ENCODE measurements around the gene CFAP251. TPM values are rescaled to one million over a fixed set of nuclear protein-coding genes. Genes with fewer than 3 reads are reported as not detected.

Gene CFAP251
- total RNA-seq, 4 donors from 2014 or later, result 0.67 to 1.1 (median 0.95) TPM; not detected in 1

DNA sequence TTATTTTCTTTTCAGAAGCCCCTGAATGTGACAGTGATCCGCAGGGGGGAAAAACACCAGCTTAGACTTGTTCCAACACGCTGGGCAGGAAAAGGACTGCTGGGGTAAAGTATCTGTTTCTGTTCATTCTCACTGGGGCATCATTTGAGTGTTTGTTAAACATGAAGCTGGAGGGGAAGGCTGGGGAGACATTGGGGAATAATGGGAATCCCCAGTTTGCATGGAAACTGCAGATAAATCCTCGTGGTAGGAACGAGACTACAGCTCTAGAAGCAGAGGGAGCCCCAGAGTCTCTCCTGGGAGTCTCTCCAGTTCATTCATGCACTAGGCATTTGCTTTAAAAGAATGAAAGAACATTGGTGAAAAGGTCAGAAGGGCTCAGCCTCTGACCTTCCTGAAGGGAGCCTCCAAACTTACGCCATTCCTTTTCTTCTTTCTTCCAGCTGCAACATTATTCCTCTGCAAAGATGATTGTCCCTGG lies 2.5 kb upstream of the CFAP251 start:
- peaks cover 0 to 48% (median 0%) of the 10 kb centered on the region in 3 donors for H3K36me3 ChIP-seq
- H3K27ac ChIP-seq, result no peak overlapping the region
- no peak for DNase-seq
- no peak for TF ChIP-seq POLR2A (IDR thresholded peaks at IDR 0.05)
- H3K27me3 ChIP-seq, result no peaks in the 10 kb centered on the region
- H3K4me1 ChIP-seq, result peaks cover 0 to 5% (median 4%) of the 10 kb centered on the region in 4 donors
- no peaks in the 10 kb centered on the region for H3K9me3 ChIP-seq
- H3K4me3 ChIP-seq, result no peak overlapping the region

DNA sequence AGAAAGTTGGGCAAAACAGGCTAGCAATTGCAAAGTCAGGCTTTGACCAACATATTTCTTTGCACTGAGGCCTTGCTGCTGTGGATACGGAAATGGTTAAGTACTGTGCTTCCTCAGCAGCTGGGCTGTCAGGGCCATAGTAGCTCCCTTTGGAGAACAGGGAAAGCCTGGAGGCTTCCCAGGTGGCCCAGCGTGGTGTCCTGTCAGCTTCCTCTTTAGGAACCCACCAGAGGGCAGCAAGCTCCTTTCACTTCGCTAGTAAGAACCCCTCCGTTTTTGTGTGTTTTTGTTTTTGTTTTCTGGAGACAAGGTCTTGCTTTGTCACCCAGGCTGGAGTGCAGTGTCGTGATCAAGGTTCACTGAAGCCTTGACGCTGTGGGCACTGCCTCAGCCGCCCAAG lies 1.7 kb upstream of the CFAP251 start:
- Histone ChIP-seq H3K36me3 (peaks cover 0 to 39% (median 0%) of the 10 kb centered on the region in 3 donors), H3K4me3 (no peak overlapping the region), H3K27ac (no peak overlapping the region), H3K27me3 (no peaks in the 10 kb centered on the region), H3K9me3 (no peaks in the 10 kb centered on the region), H3K4me1 (peaks cover 0 to 5% (median 4%) of the 10 kb centered on the region in 4 donors)
- TF ChIP-seq, protein P1, sequence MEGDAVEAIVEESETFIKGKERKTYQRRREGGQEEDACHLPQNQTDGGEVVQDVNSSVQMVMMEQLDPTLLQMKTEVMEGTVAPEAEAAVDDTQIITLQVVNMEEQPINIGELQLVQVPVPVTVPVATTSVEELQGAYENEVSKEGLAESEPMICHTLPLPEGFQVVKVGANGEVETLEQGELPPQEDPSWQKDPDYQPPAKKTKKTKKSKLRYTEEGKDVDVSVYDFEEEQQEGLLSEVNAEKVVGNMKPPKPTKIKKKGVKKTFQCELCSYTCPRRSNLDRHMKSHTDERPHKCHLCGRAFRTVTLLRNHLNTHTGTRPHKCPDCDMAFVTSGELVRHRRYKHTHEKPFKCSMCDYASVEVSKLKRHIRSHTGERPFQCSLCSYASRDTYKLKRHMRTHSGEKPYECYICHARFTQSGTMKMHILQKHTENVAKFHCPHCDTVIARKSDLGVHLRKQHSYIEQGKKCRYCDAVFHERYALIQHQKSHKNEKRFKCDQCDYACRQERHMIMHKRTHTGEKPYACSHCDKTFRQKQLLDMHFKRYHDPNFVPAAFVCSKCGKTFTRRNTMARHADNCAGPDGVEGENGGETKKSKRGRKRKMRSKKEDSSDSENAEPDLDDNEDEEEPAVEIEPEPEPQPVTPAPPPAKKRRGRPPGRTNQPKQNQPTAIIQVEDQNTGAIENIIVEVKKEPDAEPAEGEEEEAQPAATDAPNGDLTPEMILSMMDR (IDR thresholded peaks at IDR 0.05), result no peak
- no peak for TF ChIP-seq POLR2A (IDR thresholded peaks at IDR 0.05)
- DNase-seq, result no peak

DNA sequence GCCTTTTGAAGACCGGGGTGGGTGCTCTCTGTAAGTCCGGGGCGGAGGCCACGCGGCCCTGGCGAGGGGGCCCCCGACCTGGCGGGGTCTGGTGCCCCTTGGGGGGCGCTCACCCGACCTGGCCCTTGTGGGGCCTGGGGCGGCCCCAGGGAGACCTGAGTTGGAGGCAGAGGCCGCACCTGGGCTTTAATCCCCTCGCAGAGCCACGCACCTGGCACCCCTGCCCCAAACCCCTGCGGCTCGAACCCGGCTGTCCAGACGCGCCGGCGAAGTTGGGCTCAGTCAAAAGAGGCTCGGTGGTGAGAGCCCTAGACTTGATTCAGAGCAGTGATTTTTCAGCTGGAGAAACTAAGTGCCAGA lies 267 bp downstream of the CFAP251 start:
- TF ChIP-seq, protein P1 (IDR thresholded peaks at IDR 0.05), result no peak
- TF ChIP-seq POLR2A (IDR thresholded peaks at IDR 0.05), result no peak
- peak overlapping the region; percentile 32 to 57 (median 48) for H3K4me3 ChIP-seq
- peaks cover 0 to 31% (median 0%) of the 10 kb centered on the region in 3 donors for H3K36me3 ChIP-seq
- peak overlapping the region in 2 of 4 donors; percentile 32 to 53 for H3K27ac ChIP-seq
- no peaks in the 10 kb centered on the region for H3K9me3 ChIP-seq
- DNase-seq, result peak in 1 of 3 donors; percentile 47
- peaks cover 0 to 5% (median 4%) of the 10 kb centered on the region in 4 donors for H3K4me1 ChIP-seq
- H3K27me3 ChIP-seq, result no peaks in the 10 kb centered on the region

DNA sequence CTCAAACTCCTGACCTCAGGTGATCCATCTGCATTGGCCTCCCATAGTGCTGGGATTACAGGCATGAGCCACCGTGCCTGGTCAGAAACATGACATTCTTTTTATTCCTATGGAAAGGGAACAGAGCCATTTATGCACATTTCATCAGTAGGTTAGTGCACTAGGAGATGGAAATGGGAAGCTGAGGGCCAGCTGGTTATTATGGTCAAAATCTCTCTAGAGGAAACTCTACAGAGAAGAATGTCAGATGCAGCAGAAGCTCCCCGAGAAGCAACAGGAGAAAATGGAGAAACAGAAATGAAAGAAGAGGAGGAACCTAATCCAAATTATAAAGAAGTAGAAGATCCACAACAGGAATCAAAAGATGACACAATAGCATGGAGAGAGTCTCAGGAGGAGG lies 2.7 kb downstream of the CFAP251 start:
- Histone ChIP-seq H3K27ac (no peak overlapping the region), H3K4me1 (peaks cover 0 to 5% (median 4%) of the 10 kb centered on the region in 4 donors), H3K9me3 (no peaks in the 10 kb centered on the region), H3K4me3 (no peak overlapping the region), H3K36me3 (peaks cover 0 to 10% (median 0%) of the 10 kb centered on the region in 3 donors), H3K27me3 (no peaks in the 10 kb centered on the region)
- DNase-seq, result no peak
- no peak for TF ChIP-seq POLR2A (IDR thresholded peaks at IDR 0.05)
- TF ChIP-seq, protein P1 (IDR thresholded peaks at IDR 0.05), result no peak

DNA sequence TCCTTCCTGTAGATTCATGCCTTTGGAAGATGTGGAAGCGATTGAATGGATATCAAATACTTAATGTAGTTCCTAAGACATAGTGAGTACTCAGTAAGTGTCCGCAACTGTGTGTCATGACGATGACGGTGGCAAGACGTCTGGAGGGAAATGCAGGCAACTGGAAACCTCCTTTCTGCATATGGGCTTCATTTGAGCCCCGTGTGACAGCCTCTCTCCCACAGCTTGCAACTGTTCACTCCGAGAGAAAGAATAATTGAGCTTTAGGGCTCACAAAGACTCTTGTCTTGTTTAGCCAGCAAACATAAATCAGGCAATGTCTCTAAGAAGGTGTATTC lies 6.9 kb downstream of the CFAP251 start:
- DNase-seq, result no peak
- Histone ChIP-seq H3K4me1 (no peaks in the 10 kb centered on the region), H3K27ac (peak overlapping the region in 2 of 4 donors; percentile 30 to 44), H3K9me3 (no peaks in the 10 kb centered on the region), H3K4me3 (no peak overlapping the region), H3K36me3 (no peaks in the 10 kb centered on the region), H3K27me3 (no peaks in the 10 kb centered on the region)
- TF ChIP-seq, protein P1 (IDR thresholded peaks at IDR 0.05), result no peak
- TF ChIP-seq POLR2A (IDR thresholded peaks at IDR 0.05), result no peak

- Histone ChIP-seq H3K27ac (no peak overlapping the region), H3K27me3 (no peaks in the 10 kb centered on the region), H3K36me3 (no peaks in the 10 kb centered on the region), H3K4me1 (no peaks in the 10 kb centered on the region), H3K4me3 (no peak overlapping the region), H3K9me3 (no peaks in the 10 kb centered on the region)
- DNase-seq, result peak in 1 of 3 donors; percentile 32
- TF ChIP-seq, protein P1 (IDR thresholded peaks at IDR 0.05), result no peak
- no peak for TF ChIP-seq POLR2A (IDR thresholded peaks at IDR 0.05)
These were observed 8.7 kb downstream of the CFAP251 start for GRCh38 chr12:121926874-121927706.
